HepG2 (cell line): Measurements from ENCODE around the gene FAM221B. TPM values are rescaled to one million over a fixed set of nuclear protein-coding genes. Genes with fewer than 3 reads are reported as not detected.

ENCODE experiments used
- ATAC-seq: fragments of 200-7000 bp; cut with Tn5 transposase; 3 replicates; pipeline ENCODE4 v1.9.1; 2020; ENCODE audit warnings: mild to moderate bottlenecking, moderate library complexity
- BruUV-seq: library from RNA; stranded (reverse); fragments of 400-500 nt; replicated peaks from 2 replicates; lab custom pipeline; 2021; lab: Mats Ljungman, UMichigan
- CTCF ChIA-PET: fragments of 300-600 bp; formaldehyde crosslinking; extraction: SDS; loops from one replicate; lab custom pipeline; 2021; ENCODE audit warnings: low total read pairs, inconsistent platforms, low intra/inter-chr PET ratio; lab: Yijun Ruan, JAX
- POLR2A ChIA-PET: fragments of 350-600 bp; sonication (Branson Sonifier 250); formaldehyde crosslinking; loops from one replicate; lab custom pipeline; 2020; ENCODE audit warnings: antibody characterized with exemption, inconsistent platforms; lab: Yijun Ruan, JAX
- DNase-seq: peaks from one replicate; pipeline ENCODE4 v3.0.0-alpha.2; 2015; ENCODE audit warnings: low spot score
- FAIRE-seq: peaks from 3 replicates; lab custom pipeline; 2011; peaks lifted over from hg19 to GRCh38; lab: Jason Lieb, UNC
- H2AFZ ChIP-seq: one replicate; pipeline ENCODE4 v1.6.1; 2011; ENCODE audit warnings: low read length, inconsistent platforms
- H3K27ac ChIP-seq: fragments of 300-600 bp; 3 replicates; pipeline ENCODE4 v1.8.0; 2011; ENCODE audit warnings: mixed run types, mild to moderate bottlenecking, mixed read lengths, low read length, inconsistent platforms; ENCODE audit not compliant: insufficient read depth; ENCODE audit errors: extremely low read length
- H3K27me3 ChIP-seq, 2 experiments: fragments of 200-600 bp in 1 of 2; 2 replicates in 1 of 2; 3 replicates in 1 of 2; pipeline versions ENCODE4 v1.6.0 to v1.8.0; 2011; ENCODE audit warnings: low read length in 2 of 2, mild to moderate bottlenecking in 2 of 2, moderate library complexity in 2 of 2, inconsistent platforms in 1 of 2; ENCODE audit not compliant: insufficient read depth in 2 of 2, control insufficient read depth in 1 of 2
- H3K36me3 ChIP-seq, 2 experiments: fragments of 200-600 bp in 1 of 2; replicated peaks in 1 of 2; 2 replicates in 1 of 2; 3 replicates in 1 of 2; pipeline versions ENCODE4 v1.5.1 to v1.8.0; 2011; ENCODE audit warnings: low read length in 2 of 2, inconsistent platforms in 1 of 2; ENCODE audit not compliant: insufficient read depth in 2 of 2, control insufficient read depth in 1 of 2
- H3K4me1 ChIP-seq: 2 replicates; pipeline ENCODE4 v1.5.1; 2012; ENCODE audit warnings: low read length, inconsistent platforms; ENCODE audit not compliant: insufficient read depth
- H3K4me2 ChIP-seq: 2 replicates; pipeline ENCODE4 v1.6.0; 2011; ENCODE audit warnings: low read depth, low read length, inconsistent platforms
- H3K4me3 ChIP-seq, 3 experiments: fragments of 200-600 bp in 1 of 3; sonication (generic), shearing (Covaris generic) in 1 of 3; replicated peaks in 1 of 3; 2 replicates each; pipeline ENCODE4 v1.5.1; 2011 to 2016; ENCODE audit warnings: low read length in 3 of 3, inconsistent platforms in 2 of 3, low read depth in 2 of 3, mild to moderate bottlenecking in 2 of 3, control low read depth in 1 of 3, mixed read lengths in 1 of 3; ENCODE audit not compliant: insufficient read depth in 1 of 3
- H3K79me2 ChIP-seq: one replicate; pipeline ENCODE4 v1.6.1; 2011; ENCODE audit warnings: low read length, inconsistent platforms; ENCODE audit not compliant: insufficient read depth
- H3K9ac ChIP-seq: 2 replicates; pipeline ENCODE4 v1.6.0; 2011; ENCODE audit warnings: mild to moderate bottlenecking, low read depth, low read length, inconsistent platforms; ENCODE audit not compliant: insufficient read depth
- H3K9me3 ChIP-seq: 2 replicates; pipeline ENCODE4 v1.5.1; 2012; ENCODE audit warnings: mild to moderate bottlenecking, low read length
- H4K20me1 ChIP-seq: 2 replicates; pipeline ENCODE4 v1.6.0; 2011; ENCODE audit warnings: inconsistent platforms, mild to moderate bottlenecking, low read length, moderate library complexity; ENCODE audit not compliant: insufficient read depth
- CENPBD1 ChIP-seq: sonication (generic); formaldehyde crosslinking; IDR thresholded peaks from 2 replicates; pipeline ENCODE4 v1.8.0; 2022; ENCODE audit warnings: missing genetic modification reagents, low read depth, mild to moderate bottlenecking, borderline replicate concordance
- CHD2 ChIP-seq: IDR thresholded peaks from 2 replicates; pipeline ENCODE4 v1.6.1; 2011; ENCODE audit warnings: low read depth, low read length, improper control_type of control experiment
- HDAC2 ChIP-seq: sonication (generic); formaldehyde crosslinking; IDR thresholded peaks from 2 replicates; pipeline ENCODE4 v1.4.0; 2020; ENCODE audit warnings: missing genetic modification reagents
- KDM6A ChIP-seq: IDR thresholded peaks from 2 replicates; pipeline ENCODE4 v1.6.1; 2016; ENCODE audit warnings: low read depth
- MED8 ChIP-seq: sonication (generic); formaldehyde crosslinking; IDR thresholded peaks from 2 replicates; pipeline ENCODE4 v1.8.1; 2023; ENCODE audit warnings: mild to moderate bottlenecking, missing genetic modification reagents; ENCODE audit not compliant: insufficient replicate concordance
- RBM22 ChIP-seq: fragments of 200-400 bp; formaldehyde crosslinking; optimal IDR thresholded peaks from 2 replicates; pipeline ENCODE3; 2017; ENCODE audit warnings: mild to moderate bottlenecking, low read length, moderate library complexity
- ZNF251 ChIP-seq: sonication (generic); formaldehyde crosslinking; IDR thresholded peaks from 2 replicates; pipeline ENCODE4 v1.9.0; 2021; ENCODE audit warnings: mild to moderate bottlenecking, missing genetic modification reagents
- ZNF746 ChIP-seq: sonication (generic); formaldehyde crosslinking; IDR thresholded peaks from 2 replicates; pipeline ENCODE4 v1.8.0; 2022; ENCODE audit warnings: mild to moderate bottlenecking, missing genetic modification reagents
- ZNF747 ChIP-seq: sonication (generic); formaldehyde crosslinking; IDR thresholded peaks from 2 replicates; pipeline ENCODE4 v1.8.1; 2023; ENCODE audit warnings: missing genetic modification reagents, mild to moderate bottlenecking, borderline replicate concordance
- ZSCAN29 ChIP-seq: sonication (generic); formaldehyde crosslinking; conservative IDR thresholded peaks from 2 replicates; pipeline ENCODE4 v1.4.0; 2020; ENCODE audit warnings: mild to moderate bottlenecking, missing genetic modification reagents
- WGBS: methylation state at CpG from one replicate; pipeline ENCODE4 v1.1.6; 2017; ENCODE audit warnings: low lambda C conversion rate; 5-methylcytosine and 5-hydroxymethylcytosine counted together
- in situ Hi-C: cut with HindIII; loops from 2 replicates; pipeline ENCODE4 v1.10.0; 2017; ENCODE audit warnings: low pct_unique_long_range_greater_than_20kb; ENCODE audit not compliant: extremely low pct_ligation_motif_present
- intact Hi-C: fragments of 100-400 bp; cut with micrococcal nuclease; formaldehyde crosslinking; loops from one replicate; pipeline ENCODE4 v1.10.0; 2022; ENCODE audit not compliant: unreplicated experiment
- polyA plus RNA-seq, 8 experiments: library from polyadenylated mRNA; depleted of rRNA in 3 of 8; stranded (reverse) in 7 of 8; unstranded in 1 of 8; fragments of >200 nt; fragmentation: Illumina TruSeq in 4 of 8; extraction: Trizol in 4 of 8; gene quantifications; 2 replicates each; pipeline versions ENCODE4 v1.2.1 to v1.2.3, GENCODE V29; 2011 to 2016; ENCODE audit warnings: low read depth in 4 of 8, missing spikeins in 1 of 8, mixed read lengths in 1 of 8; ENCODE audit not compliant: insufficient read depth in 1 of 8
- total RNA-seq, 5 experiments: library from RNA; depleted of rRNA; stranded (reverse); fragments of >200 nt; fragmentation: Illumina TruSeq; extraction: Trizol; gene quantifications; 2 replicates each; pipeline ENCODE4 v1.2.3, GENCODE V29; 2016; ENCODE audit warnings: low read depth in 1 of 5
- TF ChIP-seq, protein P1 (sequence below): sonication (generic); formaldehyde crosslinking; conservative IDR thresholded peaks from 2 replicates; pipeline ENCODE4 v1.5.0; 2020; ENCODE audit warnings: missing genetic modification reagents
- TF ChIP-seq, protein P2 (sequence below): sonication (generic); formaldehyde crosslinking; IDR thresholded peaks from 2 replicates; pipeline ENCODE4 v1.8.0; 2022; ENCODE audit warnings: mild to moderate bottlenecking, missing genetic modification reagents, moderate library complexity
- TF ChIP-seq, protein P3 (sequence below): sonication (generic); formaldehyde crosslinking; IDR thresholded peaks from 2 replicates; pipeline ENCODE4 v1.5.1; 2020; ENCODE audit warnings: missing genetic modification reagents, mild to moderate bottlenecking, borderline replicate concordance
- TF ChIP-seq, protein P4 (sequence below): sonication (generic); formaldehyde crosslinking; IDR thresholded peaks from 2 replicates; pipeline ENCODE4 v1.5.1; 2020; ENCODE audit warnings: mild to moderate bottlenecking, moderate library complexity, missing genetic modification reagents
- TF ChIP-seq, protein P5 (sequence below): IDR thresholded peaks from 2 replicates; pipeline ENCODE4 v1.6.1; 2016; ENCODE audit warnings: missing compliant biosample characterization, missing genetic modification reagents, borderline replicate concordance

The FAM221B gene
- total and polyA plus RNA-seq, 2 of the 13 experiments (the other 11 are each of a cell fraction or from before 2014, with no cell fraction given): not detected

- TF ChIP-seq, protein P1, sequence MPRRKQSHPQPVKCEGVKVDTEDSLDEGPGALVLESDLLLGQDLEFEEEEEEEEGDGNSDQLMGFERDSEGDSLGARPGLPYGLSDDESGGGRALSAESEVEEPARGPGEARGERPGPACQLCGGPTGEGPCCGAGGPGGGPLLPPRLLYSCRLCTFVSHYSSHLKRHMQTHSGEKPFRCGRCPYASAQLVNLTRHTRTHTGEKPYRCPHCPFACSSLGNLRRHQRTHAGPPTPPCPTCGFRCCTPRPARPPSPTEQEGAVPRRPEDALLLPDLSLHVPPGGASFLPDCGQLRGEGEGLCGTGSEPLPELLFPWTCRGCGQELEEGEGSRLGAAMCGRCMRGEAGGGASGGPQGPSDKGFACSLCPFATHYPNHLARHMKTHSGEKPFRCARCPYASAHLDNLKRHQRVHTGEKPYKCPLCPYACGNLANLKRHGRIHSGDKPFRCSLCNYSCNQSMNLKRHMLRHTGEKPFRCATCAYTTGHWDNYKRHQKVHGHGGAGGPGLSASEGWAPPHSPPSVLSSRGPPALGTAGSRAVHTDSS (CRISPR knock-in tag): no peak
- TF ChIP-seq, protein P2, sequence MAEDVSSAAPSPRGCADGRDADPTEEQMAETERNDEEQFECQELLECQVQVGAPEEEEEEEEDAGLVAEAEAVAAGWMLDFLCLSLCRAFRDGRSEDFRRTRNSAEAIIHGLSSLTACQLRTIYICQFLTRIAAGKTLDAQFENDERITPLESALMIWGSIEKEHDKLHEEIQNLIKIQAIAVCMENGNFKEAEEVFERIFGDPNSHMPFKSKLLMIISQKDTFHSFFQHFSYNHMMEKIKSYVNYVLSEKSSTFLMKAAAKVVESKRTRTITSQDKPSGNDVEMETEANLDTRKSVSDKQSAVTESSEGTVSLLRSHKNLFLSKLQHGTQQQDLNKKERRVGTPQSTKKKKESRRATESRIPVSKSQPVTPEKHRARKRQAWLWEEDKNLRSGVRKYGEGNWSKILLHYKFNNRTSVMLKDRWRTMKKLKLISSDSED: no peak
- TF ChIP-seq ZNF746: no peak
- 0 out of 2 replicates have a peak, but pooled peaks have one; percentile 3 for TF ChIP-seq HDAC2
- TF ChIP-seq, protein P3, sequence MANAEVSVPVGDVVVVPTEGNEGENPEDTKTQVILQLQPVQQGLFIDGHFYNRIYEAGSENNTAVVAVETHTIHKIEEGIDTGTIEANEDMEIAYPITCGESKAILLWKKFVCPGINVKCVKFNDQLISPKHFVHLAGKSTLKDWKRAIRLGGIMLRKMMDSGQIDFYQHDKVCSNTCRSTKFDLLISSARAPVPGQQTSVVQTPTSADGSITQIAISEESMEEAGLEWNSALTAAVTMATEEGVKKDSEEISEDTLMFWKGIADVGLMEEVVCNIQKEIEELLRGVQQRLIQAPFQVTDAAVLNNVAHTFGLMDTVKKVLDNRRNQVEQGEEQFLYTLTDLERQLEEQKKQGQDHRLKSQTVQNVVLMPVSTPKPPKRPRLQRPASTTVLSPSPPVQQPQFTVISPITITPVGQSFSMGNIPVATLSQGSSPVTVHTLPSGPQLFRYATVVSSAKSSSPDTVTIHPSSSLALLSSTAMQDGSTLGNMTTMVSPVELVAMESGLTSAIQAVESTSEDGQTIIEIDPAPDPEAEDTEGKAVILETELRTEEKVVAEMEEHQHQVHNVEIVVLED (CRISPR knock-in tag): no peak
Observed at GRCh38 chr9:35771534-35771933, 57.0 kb downstream of the FAM221B start (continued).

DNA sequence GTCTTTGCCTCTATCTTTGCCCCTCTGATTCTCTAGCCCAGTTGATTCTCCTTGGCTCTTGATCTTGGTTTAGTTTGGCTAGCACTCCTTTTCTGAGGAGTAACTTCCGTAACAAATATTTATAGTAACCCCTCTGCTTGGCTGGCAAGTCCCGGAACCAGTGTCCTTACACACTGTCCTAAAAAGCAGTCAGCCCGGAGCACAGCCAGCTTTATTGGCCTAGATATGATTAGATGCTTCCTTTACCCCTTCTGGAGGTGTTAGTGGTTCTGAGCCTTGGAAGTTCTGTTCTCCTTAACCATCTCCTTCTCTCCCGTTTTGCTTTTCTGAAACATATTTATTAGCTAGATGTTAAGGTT, 57.5 kb downstream of the FAM221B start:
- Histone ChIP-seq H3K27ac (peak overlapping the region; percentile 7), H3K4me3 (no peak overlapping the region), H3K9ac (no peak overlapping the region), H2AFZ (no peak overlapping the region), H3K4me2 (peak overlapping the region; percentile 32; the same call in 1 of the 2 replicates), H3K36me3 (no peaks in the 10 kb centered on the region), H3K27me3 (no peaks in the 10 kb centered on the region), H3K9me3 (no peaks in the 10 kb centered on the region), H3K4me1 (peaks cover 49% of the 10 kb centered on the region), H3K79me2 (peaks cover 7% of the 10 kb centered on the region), H4K20me1 (no peaks in the 10 kb centered on the region)
- BruUV-seq: no TSS peak
- in situ Hi-C loops (no loop called here), intact Hi-C loops (no loop called here)
- POLR2A ChIA-PET: interaction anchor here (0.7 to 2.3 kb wide), 5 partner anchors 12 to 43 kb away, joined by 3 to 7 read pairs (median 5); partner anchors contain the start of genes CREB3, GBA2, HINT2 and RGP1
- 77% methylated on average over 4 of the region's 4 CpGs for WGBS
- no peak for DNase-seq
- no peak for ATAC-seq
- CTCF ChIA-PET: no interaction called here
- FAIRE-seq: no peak
- no peak for TF ChIP-seq CENPBD1
- no peak for TF ChIP-seq CHD2
- no peak for TF ChIP-seq ZNF251 (CRISPR knock-in tag)
- TF ChIP-seq, protein P4, sequence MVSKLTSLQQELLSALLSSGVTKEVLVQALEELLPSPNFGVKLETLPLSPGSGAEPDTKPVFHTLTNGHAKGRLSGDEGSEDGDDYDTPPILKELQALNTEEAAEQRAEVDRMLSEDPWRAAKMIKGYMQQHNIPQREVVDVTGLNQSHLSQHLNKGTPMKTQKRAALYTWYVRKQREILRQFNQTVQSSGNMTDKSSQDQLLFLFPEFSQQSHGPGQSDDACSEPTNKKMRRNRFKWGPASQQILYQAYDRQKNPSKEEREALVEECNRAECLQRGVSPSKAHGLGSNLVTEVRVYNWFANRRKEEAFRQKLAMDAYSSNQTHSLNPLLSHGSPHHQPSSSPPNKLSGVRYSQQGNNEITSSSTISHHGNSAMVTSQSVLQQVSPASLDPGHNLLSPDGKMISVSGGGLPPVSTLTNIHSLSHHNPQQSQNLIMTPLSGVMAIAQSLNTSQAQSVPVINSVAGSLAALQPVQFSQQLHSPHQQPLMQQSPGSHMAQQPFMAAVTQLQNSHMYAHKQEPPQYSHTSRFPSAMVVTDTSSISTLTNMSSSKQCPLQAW (CRISPR knock-in tag): no peak
- no peak for TF ChIP-seq ZNF747 (CRISPR knock-in tag)
- no peak for TF ChIP-seq ZSCAN29 (CRISPR knock-in tag)
- TF ChIP-seq RBM22: no peak
- TF ChIP-seq, protein P5, sequence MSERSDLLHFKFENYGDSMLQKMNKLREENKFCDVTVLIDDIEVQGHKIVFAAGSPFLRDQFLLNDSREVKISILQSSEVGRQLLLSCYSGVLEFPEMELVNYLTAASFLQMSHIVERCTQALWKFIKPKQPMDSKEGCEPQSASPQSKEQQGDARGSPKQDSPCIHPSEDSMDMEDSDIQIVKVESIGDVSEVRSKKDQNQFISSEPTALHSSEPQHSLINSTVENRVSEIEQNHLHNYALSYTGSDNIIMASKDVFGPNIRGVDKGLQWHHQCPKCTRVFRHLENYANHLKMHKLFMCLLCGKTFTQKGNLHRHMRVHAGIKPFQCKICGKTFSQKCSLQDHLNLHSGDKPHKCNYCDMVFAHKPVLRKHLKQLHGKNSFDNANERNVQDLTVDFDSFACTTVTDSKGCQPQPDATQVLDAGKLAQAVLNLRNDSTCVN: no peak
- TF ChIP-seq KDM6A (CRISPR knock-in tag): no peak
- TF ChIP-seq HDAC2: no peak
- TF ChIP-seq MED8 (CRISPR knock-in tag): no peak
